ENCODE measurements around the gene TOR1A.

GRCh38 chr9:129857207-129857606, 33.3 kb upstream of the TOR1A start:
- TF ChIP-seq EZH2 (IDR thresholded peaks at IDR 0.05), result no peak
- no peak for TF ChIP-seq POLR2AphosphoS5 (IDR thresholded peaks at IDR 0.05; ENCODE audit: borderline replicate concordance, low read depth, low read length)
- TF ChIP-seq FOXP2 (optimal IDR thresholded peaks at IDR 0.05; ENCODE audit: control extremely low read depth, extremely low read length, insufficient read depth), result no peak

Data from SK-N-MC (cell line).